Measurements from ENCODE around the gene SAC3D1. TPM values are rescaled to one million over a fixed set of nuclear protein-coding genes. Genes with fewer than 3 reads are reported as not detected.

Gene SAC3D1
- total and polyA plus RNA-seq, 9 of the 15 experiments (the other 6 are each of a cell fraction or from before 2014, with no cell fraction given), result 0.20 to 35.2 (median 5.8) TPM

DNA sequence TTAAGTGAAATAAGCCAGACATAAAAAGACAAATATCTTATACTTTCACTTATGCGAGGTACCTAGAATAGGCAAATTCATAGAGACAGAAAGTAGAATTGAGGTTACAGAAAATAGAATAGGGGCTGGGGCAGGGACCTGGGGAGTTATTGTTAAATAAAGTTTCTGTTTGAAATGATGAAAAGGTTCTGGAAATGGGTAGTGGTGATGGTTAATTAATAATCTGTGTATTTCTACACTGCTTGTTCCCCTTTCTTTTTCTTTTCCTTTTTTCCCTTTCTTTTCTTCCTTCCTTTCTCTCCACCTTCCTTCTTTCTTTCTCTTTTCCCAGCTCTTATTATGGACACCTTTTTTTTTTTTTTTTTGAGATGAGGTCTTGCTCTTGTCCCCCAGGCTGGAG lies 14.5 kb downstream of the SAC3D1 start:
- DNase-seq (ENCODE audit: extremely low read depth in 1 of 4, low spot score in 3 of 4) (no peak), FAIRE-seq (no peak), ATAC-seq (no peak)
- ChIA-PET POLR2A (no interaction called here), CTCF (ENCODE audit: low intra/inter-chr PET ratio) (no interaction called here)
- WGBS (ENCODE audit: insufficient coverage, low coverage, missing lambda C conversion rate), result 6% methylated on average over 1 of the region's 1 CpG
- TF ChIP-seq NR1H2 (CRISPR knock-in tag; IDR thresholded peaks at IDR 0.05) (no peak), MEF2A (IDR thresholded peaks at IDR 0.05; ENCODE audit: control insufficient read depth, low read depth, low read length) (no peak)
- TF ChIP-seq, protein P1, sequence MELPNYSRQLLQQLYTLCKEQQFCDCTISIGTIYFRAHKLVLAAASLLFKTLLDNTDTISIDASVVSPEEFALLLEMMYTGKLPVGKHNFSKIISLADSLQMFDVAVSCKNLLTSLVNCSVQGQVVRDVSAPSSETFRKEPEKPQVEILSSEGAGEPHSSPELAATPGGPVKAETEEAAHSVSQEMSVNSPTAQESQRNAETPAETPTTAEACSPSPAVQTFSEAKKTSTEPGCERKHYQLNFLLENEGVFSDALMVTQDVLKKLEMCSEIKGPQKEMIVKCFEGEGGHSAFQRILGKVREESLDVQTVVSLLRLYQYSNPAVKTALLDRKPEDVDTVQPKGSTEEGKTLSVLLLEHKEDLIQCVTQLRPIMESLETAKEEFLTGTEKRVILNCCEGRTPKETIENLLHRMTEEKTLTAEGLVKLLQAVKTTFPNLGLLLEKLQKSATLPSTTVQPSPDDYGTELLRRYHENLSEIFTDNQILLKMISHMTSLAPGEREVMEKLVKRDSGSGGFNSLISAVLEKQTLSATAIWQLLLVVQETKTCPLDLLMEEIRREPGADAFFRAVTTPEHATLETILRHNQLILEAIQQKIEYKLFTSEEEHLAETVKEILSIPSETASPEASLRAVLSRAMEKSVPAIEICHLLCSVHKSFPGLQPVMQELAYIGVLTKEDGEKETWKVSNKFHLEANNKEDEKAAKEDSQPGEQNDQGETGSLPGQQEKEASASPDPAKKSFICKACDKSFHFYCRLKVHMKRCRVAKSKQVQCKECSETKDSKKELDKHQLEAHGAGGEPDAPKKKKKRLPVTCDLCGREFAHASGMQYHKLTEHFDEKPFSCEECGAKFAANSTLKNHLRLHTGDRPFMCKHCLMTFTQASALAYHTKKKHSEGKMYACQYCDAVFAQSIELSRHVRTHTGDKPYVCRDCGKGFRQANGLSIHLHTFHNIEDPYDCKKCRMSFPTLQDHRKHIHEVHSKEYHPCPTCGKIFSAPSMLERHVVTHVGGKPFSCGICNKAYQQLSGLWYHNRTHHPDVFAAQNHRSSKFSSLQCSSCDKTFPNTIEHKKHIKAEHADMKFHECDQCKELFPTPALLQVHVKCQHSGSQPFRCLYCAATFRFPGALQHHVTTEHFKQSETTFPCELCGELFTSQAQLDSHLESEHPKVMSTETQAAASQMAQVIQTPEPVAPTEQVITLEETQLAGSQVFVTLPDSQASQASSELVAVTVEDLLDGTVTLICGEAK (IDR thresholded peaks at IDR 0.05), result peak; percentile 71
- TF ChIP-seq, protein P1 (CRISPR knock-in tag; IDR thresholded peaks at IDR 0.05), result no peak
- TF ChIP-seq, protein P2, sequence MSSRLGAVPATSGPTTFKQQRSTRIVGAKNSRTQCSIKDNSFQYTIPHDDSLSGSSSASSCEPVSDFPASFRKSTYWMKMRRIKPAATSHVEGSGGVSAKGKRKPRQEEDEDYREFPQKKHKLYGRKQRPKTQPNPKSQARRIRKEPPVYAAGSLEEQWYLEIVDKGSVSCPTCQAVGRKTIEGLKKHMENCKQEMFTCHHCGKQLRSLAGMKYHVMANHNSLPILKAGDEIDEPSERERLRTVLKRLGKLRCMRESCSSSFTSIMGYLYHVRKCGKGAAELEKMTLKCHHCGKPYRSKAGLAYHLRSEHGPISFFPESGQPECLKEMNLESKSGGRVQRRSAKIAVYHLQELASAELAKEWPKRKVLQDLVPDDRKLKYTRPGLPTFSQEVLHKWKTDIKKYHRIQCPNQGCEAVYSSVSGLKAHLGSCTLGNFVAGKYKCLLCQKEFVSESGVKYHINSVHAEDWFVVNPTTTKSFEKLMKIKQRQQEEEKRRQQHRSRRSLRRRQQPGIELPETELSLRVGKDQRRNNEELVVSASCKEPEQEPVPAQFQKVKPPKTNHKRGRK (tag; IDR thresholded peaks at IDR 0.05), result 0 out of 2 replicates have a peak, but pooled peaks have one; percentile 18
- intact Hi-C loops (cut with micrococcal nuclease) (no loop called here), in situ Hi-C loops (cut with MboI) (no loop called here)
- H3K79me2 ChIP-seq (ENCODE audit: control insufficient read depth, insufficient read depth, low read length), result no peaks in the 10 kb centered on the region
- no peak overlapping the region for H3K4me3 ChIP-seq
- H2AFZ ChIP-seq (ENCODE audit: low read depth, low read length), result no peak overlapping the region
- H3K4me1 ChIP-seq (replicated peaks in 1 of 2; ENCODE audit: control insufficient read depth in 2 of 2, insufficient read depth in 2 of 2, low read length in 2 of 2), result peaks cover 8 to 27% of the 10 kb centered on the region in 2 experiments; a peak in 4 of 5 replicates
- BruUV-seq (replicated peaks), result no TSS peak
- no peaks in the 10 kb centered on the region; a peak in 2 of 5 replicates for H3K27me3 ChIP-seq (ENCODE audit: control insufficient read depth in 2 of 2, insufficient read depth in 2 of 2, low read length in 2 of 2)
- H3K9me1 ChIP-seq (ENCODE audit: control insufficient read depth, insufficient read depth, low read length), result no peaks in the 10 kb centered on the region
- H3K4me2 ChIP-seq (ENCODE audit: insufficient read depth, low read length), result no peak overlapping the region
- H4K20me1 ChIP-seq (replicated peaks; ENCODE audit: control insufficient read depth, insufficient read depth, low read length), result no peaks in the 10 kb centered on the region
- H3K9me3 ChIP-seq (replicated peaks; ENCODE audit: control insufficient read depth, insufficient read depth, low read depth, low read length), result no peaks in the 10 kb centered on the region
- no peaks in the 10 kb centered on the region for H3K36me3 ChIP-seq (ENCODE audit: control insufficient read depth, insufficient read depth, low read length)
- H3K9ac ChIP-seq (ENCODE audit: insufficient read depth in 1 of 2, low read depth in 2 of 2, low read length in 2 of 2), result no peak overlapping the region
- no peak overlapping the region for H3K27ac ChIP-seq (ENCODE audit: extremely low read depth, low read depth, low read length)
